Spinal cord (tissue), 10 donors: Measurements from ENCODE around the gene OBSCN. TPM values are rescaled to one million over a fixed set of nuclear protein-coding genes. Genes with fewer than 3 reads are reported as not detected.

Source experiments
- DNase-seq, 6 donors: peaks; one replicate each; pipeline versions ENCODE4 v3.0.0 to v3.0.0-alpha.2; 2013 to 2015; ENCODE audit warnings: low spot score in 6 of 6, low read depth in 4 of 6
- H3K27ac ChIP-seq: one replicate; pipeline ENCODE4 v1.5.1; 2013; ENCODE audit warnings: low read depth, low read length, control low read depth
- H3K27me3 ChIP-seq: one replicate; pipeline ENCODE4 v1.6.1; 2013; ENCODE audit warnings: low read length; ENCODE audit not compliant: control insufficient read depth, insufficient read depth
- H3K36me3 ChIP-seq: one replicate; pipeline ENCODE4 v1.6.1; 2013; ENCODE audit warnings: low read length; ENCODE audit not compliant: control insufficient read depth, insufficient read depth
- H3K4me1 ChIP-seq: one replicate; pipeline ENCODE4 v1.6.1; 2013; ENCODE audit warnings: low read length; ENCODE audit not compliant: control insufficient read depth, insufficient read depth
- H3K4me3 ChIP-seq: one replicate; pipeline ENCODE4 v1.5.1; 2013; ENCODE audit warnings: low read depth, low read length, control low read depth
- H3K9me3 ChIP-seq: one replicate; pipeline ENCODE4 v1.6.1; 2013; ENCODE audit warnings: low read length; ENCODE audit not compliant: control insufficient read depth, insufficient read depth
- WGBS: methylation state at CpG from one replicate; pipeline ENCODE4 v1.1.5; 2013; ENCODE audit warnings: missing lambda C conversion rate; ENCODE audit not compliant: insufficient coverage; 5-methylcytosine and 5-hydroxymethylcytosine counted together
- polyA plus RNA-seq, 2 donors: library from polyadenylated mRNA; unstranded; fragments of 120-200 nt; gene quantifications; one replicate each; pipeline ENCODE4 v1.2.1, GENCODE V29; 2013; ENCODE audit not compliant: insufficient read length in 2 of 2
- total RNA-seq, 2 donors: library from RNA; depleted of rRNA in 1 of 2; stranded (reverse); fragments of 120-200 nt in 1 of 2; fragments of >200 nt in 1 of 2; gene quantifications; one replicate each; pipeline versions ENCODE4 v1.2.3 to v1.2.4, GENCODE V29; 2013 to 2014
- donor health status: healthy.

The OBSCN gene
- total and polyA plus RNA-seq, 4 donors, result 13.5 to 27.2 (median 22.0) TPM

DNA sequence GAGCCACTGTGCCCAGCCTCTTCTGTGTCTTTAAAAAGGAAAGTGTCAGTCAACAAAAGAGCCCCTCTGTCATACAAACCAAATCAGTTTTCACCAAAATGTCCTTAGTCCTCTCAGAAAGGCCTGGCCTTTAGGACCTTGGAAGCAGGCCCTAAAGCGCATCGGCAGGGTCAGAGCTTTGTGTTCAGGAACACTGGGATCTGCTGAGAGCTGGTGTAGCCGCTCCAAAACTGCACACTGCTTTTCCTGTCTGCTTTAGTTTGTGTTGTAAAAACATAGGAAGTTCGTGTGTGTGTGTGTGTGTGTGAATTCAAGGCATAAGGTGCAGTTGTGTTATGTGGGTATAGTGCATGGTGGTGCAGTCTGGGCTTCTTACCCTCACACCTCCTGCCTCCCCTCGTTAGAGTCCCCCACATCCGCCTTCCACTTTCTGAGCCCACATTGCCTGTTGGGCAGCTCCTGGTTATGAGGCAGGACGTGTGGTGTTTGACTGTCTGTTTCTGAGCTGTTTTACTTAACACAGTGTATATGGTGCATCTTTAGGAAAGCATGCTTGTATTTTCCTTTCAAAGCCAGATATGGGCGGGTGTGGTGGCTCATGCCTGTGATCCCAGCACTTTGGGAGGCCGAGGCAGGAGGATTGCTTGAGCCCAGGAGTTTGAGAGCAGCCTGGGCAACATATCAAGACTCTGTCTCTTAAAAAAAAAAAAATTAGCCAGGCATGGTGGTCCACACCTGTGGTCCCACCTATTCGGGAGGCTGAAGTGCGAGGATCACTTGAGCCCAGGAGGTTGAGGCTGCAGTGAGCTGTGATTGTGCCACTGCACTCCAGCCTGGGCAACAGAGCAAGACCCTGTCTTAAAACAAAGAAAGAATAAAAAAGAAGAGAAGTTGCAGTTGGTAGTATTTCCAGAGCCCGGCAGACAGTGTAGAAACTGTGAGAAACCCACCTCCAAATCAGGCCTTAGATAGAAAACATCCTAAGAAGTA, 29.8 kb upstream of the OBSCN start:
- 84% methylated on average over 8 of the region's 12 CpGs for WGBS
- H3K4me1 ChIP-seq, result peaks cover 9% of the 10 kb centered on the region
- peaks cover 46% of the 10 kb centered on the region for H3K36me3 ChIP-seq
- no peaks in the 10 kb centered on the region for H3K27me3 ChIP-seq
- no peaks in the 10 kb centered on the region for H3K9me3 ChIP-seq
- no peak overlapping the region for H3K27ac ChIP-seq
- no peak overlapping the region for H3K4me3 ChIP-seq
- DNase-seq, result no peak

GRCh38 chr1:228178737-228179684, 28.8 kb upstream of the OBSCN start:
- H3K27me3 ChIP-seq, result no peaks in the 10 kb centered on the region
- peaks cover 9% of the 10 kb centered on the region for H3K4me1 ChIP-seq
- H3K9me3 ChIP-seq, result no peaks in the 10 kb centered on the region
- peaks cover 37% of the 10 kb centered on the region for H3K36me3 ChIP-seq
- no peak for DNase-seq
- H3K27ac ChIP-seq, result no peak overlapping the region
- WGBS, result 94% methylated on average over 9 of the region's 12 CpGs
- no peak overlapping the region for H3K4me3 ChIP-seq

DNA sequence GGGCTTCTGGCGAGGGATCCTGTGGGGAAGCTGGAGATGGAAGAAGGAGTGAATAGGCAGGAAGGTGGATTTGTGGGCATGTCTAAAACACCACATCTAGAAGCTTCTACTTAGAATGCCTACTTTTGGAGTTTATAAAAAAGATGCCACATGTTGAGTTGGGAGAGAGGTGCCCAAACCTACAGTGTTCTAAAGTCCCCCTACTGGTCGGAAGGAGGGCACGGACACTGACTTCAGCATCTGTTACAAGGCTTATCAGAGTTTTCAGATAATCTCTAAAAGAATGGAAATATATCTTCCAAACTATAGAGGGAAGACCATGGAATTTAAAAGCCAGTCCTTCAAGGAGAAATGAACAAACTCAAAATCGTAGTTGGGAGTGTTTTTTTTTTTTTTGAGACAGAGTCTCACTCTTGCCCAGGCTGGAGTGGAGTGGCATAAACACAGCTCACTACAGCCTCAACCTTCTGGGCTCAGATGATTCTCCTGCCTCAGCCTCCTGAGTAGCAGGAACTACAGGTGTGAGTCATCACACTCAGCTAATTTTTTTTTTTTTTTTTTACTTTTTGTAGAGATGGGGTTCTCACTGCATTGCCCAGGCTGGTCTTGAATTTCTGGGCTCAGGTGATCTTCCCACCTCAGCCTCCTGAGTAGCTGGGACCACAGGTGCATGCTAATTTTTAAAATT, 27.4 kb upstream of the OBSCN start:
- H3K36me3 ChIP-seq, result peaks cover 25% of the 10 kb centered on the region
- WGBS, result no CpG with 5 or more reads among the region's 4 CpGs
- no peak overlapping the region for H3K27ac ChIP-seq
- H3K9me3 ChIP-seq, result no peaks in the 10 kb centered on the region
- no peak overlapping the region for H3K4me3 ChIP-seq
- no peaks in the 10 kb centered on the region for H3K27me3 ChIP-seq
- peaks cover 9% of the 10 kb centered on the region for H3K4me1 ChIP-seq
- DNase-seq, result no peak

DNA sequence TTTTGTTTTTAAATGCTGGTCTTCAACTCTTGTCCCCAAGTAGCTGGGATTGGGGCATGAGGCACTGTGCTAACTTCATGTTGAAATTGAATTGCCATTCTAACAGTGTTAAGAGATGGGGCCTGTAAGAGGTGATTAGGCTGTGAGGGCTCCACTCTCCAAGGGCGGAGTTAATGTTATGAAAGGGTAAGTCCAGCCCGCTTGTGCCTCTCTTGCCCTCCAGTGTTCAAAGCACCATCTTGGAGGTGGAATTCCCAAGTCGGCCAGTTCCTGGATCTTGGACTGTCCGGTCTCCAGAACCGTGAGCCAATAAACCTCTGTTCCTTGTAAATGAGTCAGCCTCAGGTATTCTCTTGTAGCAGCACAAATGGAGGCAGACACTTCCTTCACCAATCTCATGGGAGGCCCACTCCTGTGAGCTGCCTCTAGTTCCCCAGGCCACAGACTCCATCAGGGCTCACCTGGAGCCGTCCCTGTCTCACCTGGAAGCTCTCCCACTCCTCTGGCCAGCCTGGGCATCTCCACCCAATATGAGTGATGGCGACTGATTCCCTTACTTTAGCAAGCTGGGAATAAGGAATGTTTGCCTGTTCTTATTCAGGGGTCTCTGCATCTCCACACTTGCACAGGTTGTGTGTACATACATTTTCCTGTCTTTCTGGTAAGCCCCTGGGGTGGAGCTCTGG, 26.7 kb upstream of the OBSCN start:
- peaks cover 18% of the 10 kb centered on the region for H3K36me3 ChIP-seq
- no peaks in the 10 kb centered on the region for H3K9me3 ChIP-seq
- no peak for DNase-seq
- no peaks in the 10 kb centered on the region for H3K27me3 ChIP-seq
- no peak overlapping the region for H3K27ac ChIP-seq
- peaks cover 9% of the 10 kb centered on the region for H3K4me1 ChIP-seq
- WGBS, result 100% methylated on average over 5 of the region's 7 CpGs
- no peak overlapping the region for H3K4me3 ChIP-seq

DNA sequence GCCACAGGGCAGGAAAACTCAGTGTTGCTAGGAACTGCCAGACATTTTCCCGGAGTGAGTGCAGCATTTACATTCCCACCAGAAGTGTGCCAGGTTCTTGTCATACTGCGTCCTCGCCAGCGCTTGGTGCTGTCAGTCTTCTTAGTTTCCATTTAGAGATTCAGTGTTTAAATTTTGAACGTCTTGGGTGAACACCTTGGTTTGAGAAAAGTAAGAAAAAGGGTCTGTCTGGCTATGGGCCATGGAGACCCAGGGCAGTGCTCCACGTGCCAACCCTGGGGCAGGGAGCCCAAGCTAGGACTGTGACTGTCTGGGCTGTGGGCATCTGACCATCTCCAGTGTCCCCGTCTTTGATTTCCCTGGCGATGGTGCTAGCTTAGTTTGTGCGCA, 26.2 kb upstream of the OBSCN start:
- no peak overlapping the region for H3K27ac ChIP-seq
- 92% methylated on average over 9 of the region's 9 CpGs for WGBS
- H3K36me3 ChIP-seq, result peaks cover 16% of the 10 kb centered on the region
- no peak for DNase-seq
- H3K27me3 ChIP-seq, result no peaks in the 10 kb centered on the region
- H3K4me3 ChIP-seq, result no peak overlapping the region
- peaks cover 5% of the 10 kb centered on the region for H3K4me1 ChIP-seq
- H3K9me3 ChIP-seq, result no peaks in the 10 kb centered on the region

GRCh38 chr1:228182296-228183030, 25.4 kb upstream of the OBSCN start:
- H3K9me3 ChIP-seq, result no peaks in the 10 kb centered on the region
- DNase-seq, result no peak
- 97% methylated on average over 10 of the region's 32 CpGs for WGBS
- no peaks in the 10 kb centered on the region for H3K4me1 ChIP-seq
- H3K27me3 ChIP-seq, result no peaks in the 10 kb centered on the region
- no peak overlapping the region for H3K4me3 ChIP-seq
- H3K36me3 ChIP-seq, result peaks cover 8% of the 10 kb centered on the region
- H3K27ac ChIP-seq, result no peak overlapping the region

- Histone ChIP-seq H3K4me3 (no peak overlapping the region), H3K27me3 (no peaks in the 10 kb centered on the region), H3K9me3 (no peaks in the 10 kb centered on the region), H3K27ac (no peak overlapping the region), H3K4me1 (no peaks in the 10 kb centered on the region), H3K36me3 (peaks cover 4% of the 10 kb centered on the region)
- no peak for DNase-seq
- 66% methylated on average over 3 of the region's 7 CpGs for WGBS
Observed at GRCh38 chr1:228184152-228184551, 23.7 kb upstream of the OBSCN start.

GRCh38 chr1:228185641-228185965, 22.2 kb upstream of the OBSCN start:
- H3K4me1 ChIP-seq, result no peaks in the 10 kb centered on the region
- WGBS, result 91% methylated on average over 9 of the region's 11 CpGs
- peaks cover 4% of the 10 kb centered on the region for H3K36me3 ChIP-seq
- H3K27me3 ChIP-seq, result no peaks in the 10 kb centered on the region
- no peak overlapping the region for H3K27ac ChIP-seq
- H3K4me3 ChIP-seq, result no peak overlapping the region
- H3K9me3 ChIP-seq, result no peaks in the 10 kb centered on the region
- DNase-seq, result no peak
